Measurements from ENCODE around the gene MESP1.

The MESP1 gene

GRCh38 chr15:89753855-89754254, 2.8 kb upstream of the MESP1 start:
- FAIRE-seq (no peak), DNase-seq (ENCODE audit: insufficient read length) (no peak)
- TF ChIP-seq POLR2AphosphoS5 (IDR thresholded peaks at IDR 0.05; ENCODE audit: low read depth, low read length): no peak
- TF ChIP-seq POLR2A (IDR thresholded peaks at IDR 0.05; ENCODE audit: low read depth, low read length): no peak
- no peak for TF ChIP-seq TAF1 (IDR thresholded peaks at IDR 0.05; ENCODE audit: borderline replicate concordance, low read depth, low read length)

- DNase-seq (ENCODE audit: insufficient read length) (no peak), FAIRE-seq (no peak)
- TF ChIP-seq POLR2A (IDR thresholded peaks at IDR 0.05; ENCODE audit: low read depth, low read length) (no peak), POLR2AphosphoS5 (IDR thresholded peaks at IDR 0.05; ENCODE audit: low read depth, low read length) (no peak), TAF1 (IDR thresholded peaks at IDR 0.05; ENCODE audit: borderline replicate concordance, low read depth, low read length) (no peak)
Measured at GRCh38 chr15:89751748-89752147, 699 bp upstream of the MESP1 start.

- DNase-seq (ENCODE audit: insufficient read length) (no peak), FAIRE-seq (no peak)
- TF ChIP-seq POLR2AphosphoS5 (IDR thresholded peaks at IDR 0.05; ENCODE audit: low read depth, low read length) (no peak), POLR2A (IDR thresholded peaks at IDR 0.05; ENCODE audit: low read depth, low read length) (no peak), TAF1 (IDR thresholded peaks at IDR 0.05; ENCODE audit: borderline replicate concordance, low read depth, low read length) (no peak)
Measured at GRCh38 chr15:89749951-89750559, 994 bp downstream of the MESP1 start.

GRCh38 chr15:89749526-89749925, 1.5 kb downstream of the MESP1 start:
- TF ChIP-seq POLR2A (IDR thresholded peaks at IDR 0.05; ENCODE audit: low read depth, low read length): no peak
- TF ChIP-seq TAF1 (IDR thresholded peaks at IDR 0.05; ENCODE audit: borderline replicate concordance, low read depth, low read length): no peak
- no peak for TF ChIP-seq POLR2AphosphoS5 (IDR thresholded peaks at IDR 0.05; ENCODE audit: low read depth, low read length)
- FAIRE-seq: no peak
- no peak for DNase-seq (ENCODE audit: insufficient read length)

- no peak for TF ChIP-seq POLR2AphosphoS5 (IDR thresholded peaks at IDR 0.05; ENCODE audit: low read depth, low read length)
- TF ChIP-seq TAF1 (IDR thresholded peaks at IDR 0.05; ENCODE audit: borderline replicate concordance, low read depth, low read length): no peak
- TF ChIP-seq POLR2A (IDR thresholded peaks at IDR 0.05; ENCODE audit: low read depth, low read length): no peak
- no peak for DNase-seq (ENCODE audit: insufficient read length)
- FAIRE-seq: no peak
Measured at GRCh38 chr15:89749054-89749453, 2.0 kb downstream of the MESP1 start.

GRCh38 chr15:89747708-89748682, 3.1 kb downstream of the MESP1 start:
- DNase-seq (ENCODE audit: insufficient read length): no peak
- FAIRE-seq: no peak
- no peak for TF ChIP-seq POLR2A (IDR thresholded peaks at IDR 0.05; ENCODE audit: low read depth, low read length)
- no peak for TF ChIP-seq POLR2AphosphoS5 (IDR thresholded peaks at IDR 0.05; ENCODE audit: low read depth, low read length)

GRCh38 chr15:89746386-89746780, 4.7 kb downstream of the MESP1 start:
- no peak for TF ChIP-seq POLR2AphosphoS5 (IDR thresholded peaks at IDR 0.05; ENCODE audit: low read depth, low read length)
- TF ChIP-seq TAF1 (IDR thresholded peaks at IDR 0.05; ENCODE audit: borderline replicate concordance, low read depth, low read length): no peak
- no peak for TF ChIP-seq POLR2A (IDR thresholded peaks at IDR 0.05; ENCODE audit: low read depth, low read length)
- FAIRE-seq (no peak), DNase-seq (ENCODE audit: insufficient read length) (no peak)

GRCh38 chr15:89745768-89746167, 5.3 kb downstream of the MESP1 start:
- no peak for TF ChIP-seq POLR2AphosphoS5 (IDR thresholded peaks at IDR 0.05; ENCODE audit: low read depth, low read length)
- no peak for TF ChIP-seq TAF1 (IDR thresholded peaks at IDR 0.05; ENCODE audit: borderline replicate concordance, low read depth, low read length)
- no peak for TF ChIP-seq POLR2A (IDR thresholded peaks at IDR 0.05; ENCODE audit: low read depth, low read length)
- DNase-seq (ENCODE audit: insufficient read length) (no peak), FAIRE-seq (no peak)

GRCh38 chr15:89745131-89745530, 5.9 kb downstream of the MESP1 start:
- TF ChIP-seq TAF1 (IDR thresholded peaks at IDR 0.05; ENCODE audit: borderline replicate concordance, low read depth, low read length) (no peak), POLR2AphosphoS5 (IDR thresholded peaks at IDR 0.05; ENCODE audit: low read depth, low read length) (no peak), POLR2A (IDR thresholded peaks at IDR 0.05; ENCODE audit: low read depth, low read length) (no peak)
- DNase-seq (ENCODE audit: insufficient read length) (no peak), FAIRE-seq (no peak)

- FAIRE-seq (no peak), DNase-seq (ENCODE audit: insufficient read length) (no peak)
- no peak for TF ChIP-seq POLR2AphosphoS5 (IDR thresholded peaks at IDR 0.05; ENCODE audit: low read depth, low read length)
- no peak for TF ChIP-seq TAF1 (IDR thresholded peaks at IDR 0.05; ENCODE audit: borderline replicate concordance, low read depth, low read length)
- no peak for TF ChIP-seq POLR2A (IDR thresholded peaks at IDR 0.05; ENCODE audit: low read depth, low read length)
Measured at GRCh38 chr15:89743594-89743993, 7.5 kb downstream of the MESP1 start.

- no peak for FAIRE-seq
- no peak for TF ChIP-seq POLR2A (IDR thresholded peaks at IDR 0.05; ENCODE audit: low read depth, low read length)
- no peak for TF ChIP-seq POLR2AphosphoS5 (IDR thresholded peaks at IDR 0.05; ENCODE audit: low read depth, low read length)
- TF ChIP-seq TAF1 (IDR thresholded peaks at IDR 0.05; ENCODE audit: borderline replicate concordance, low read depth, low read length): no peak
- no peak for DNase-seq (ENCODE audit: insufficient read length)
Measured at GRCh38 chr15:89743011-89743410, 8.0 kb downstream of the MESP1 start.

GRCh38 chr15:89740137-89740536, 10.9 kb downstream of the MESP1 start:
- FAIRE-seq (peak; percentile 81), DNase-seq (ENCODE audit: insufficient read length) (no peak)
- no peak for TF ChIP-seq POLR2AphosphoS5 (IDR thresholded peaks at IDR 0.05; ENCODE audit: low read depth, low read length)
- TF ChIP-seq TAF1 (IDR thresholded peaks at IDR 0.05; ENCODE audit: borderline replicate concordance, low read depth, low read length): no peak
- no peak for TF ChIP-seq POLR2A (IDR thresholded peaks at IDR 0.05; ENCODE audit: low read depth, low read length)

Measured in GM12892 (cell line).